Keratinocyte (primary cell): ENCODE measurements around the gene KIF21B. TPM values are rescaled to one million over a fixed set of nuclear protein-coding genes. Genes with fewer than 3 reads are reported as not detected.

Experiments
- DNase-seq: peaks from one replicate; pipeline ENCODE4 v3.0.0-alpha.2; 2011; ENCODE audit warnings: low read depth, missing footprints, low spot score
- FAIRE-seq: peaks from 2 replicates; lab custom pipeline; 2011; peaks lifted over from hg19 to GRCh38; lab: Jason Lieb, UNC
- H2AFZ ChIP-seq: 2 replicates; pipeline ENCODE4 v1.6.0; 2012; ENCODE audit warnings: low read length, control low read depth, inconsistent platforms; ENCODE audit not compliant: control insufficient read depth
- H3K27ac ChIP-seq: 2 replicates; pipeline ENCODE4 v1.5.1; 2011; ENCODE audit warnings: low read length; ENCODE audit not compliant: control insufficient read depth, insufficient read depth
- H3K27me3 ChIP-seq: 3 replicates; pipeline ENCODE4 v1.6.0; 2011; ENCODE audit warnings: low read length; ENCODE audit not compliant: control insufficient read depth, insufficient read depth; ENCODE audit errors: extremely low read depth
- H3K36me3 ChIP-seq, 2 experiments: 2 replicates in 1 of 2; 3 replicates in 1 of 2; pipeline ENCODE4 v1.5.1; 2011; ENCODE audit warnings: low read length in 2 of 2, mild to moderate bottlenecking in 1 of 2; ENCODE audit not compliant: control insufficient read depth in 2 of 2, insufficient read depth in 2 of 2; ENCODE audit errors: extremely low read depth in 1 of 2
- H3K4me1 ChIP-seq: 3 replicates; pipeline ENCODE4 v1.5.1; 2011; ENCODE audit warnings: low read length; ENCODE audit not compliant: control insufficient read depth, insufficient read depth; ENCODE audit errors: extremely low read depth
- H3K4me2 ChIP-seq: 3 replicates; pipeline ENCODE4 v1.6.0; 2011; ENCODE audit warnings: low read depth, low read length; ENCODE audit not compliant: control insufficient read depth, insufficient read depth; ENCODE audit errors: extremely low read depth
- H3K4me3 ChIP-seq, 3 experiments: fragments of 200-600 bp in 1 of 3; sonication (generic) in 1 of 3; 2 replicates in 2 of 3; 3 replicates in 1 of 3; pipeline ENCODE4 v1.5.1; 2011 to 2016; ENCODE audit warnings: low read length in 3 of 3, mild to moderate bottlenecking in 3 of 3, control low read depth in 2 of 3, inconsistent platforms in 1 of 3, low read depth in 1 of 3, mixed read lengths in 1 of 3, mixed run types in 1 of 3, moderate library complexity in 1 of 3; ENCODE audit not compliant: control insufficient read depth in 2 of 3, insufficient read depth in 2 of 3; ENCODE audit errors: extremely low read depth in 1 of 3
- H3K79me2 ChIP-seq: 2 replicates; pipeline ENCODE4 v1.6.0; 2012; ENCODE audit warnings: low read length; ENCODE audit not compliant: control insufficient read depth, insufficient read depth
- H3K9ac ChIP-seq: 3 replicates; pipeline ENCODE4 v1.6.0; 2011; ENCODE audit warnings: low read length; ENCODE audit not compliant: control insufficient read depth, insufficient read depth; ENCODE audit errors: extremely low read depth
- H3K9me1 ChIP-seq: 3 replicates; pipeline ENCODE4 v1.6.0; 2011; ENCODE audit warnings: low read length; ENCODE audit not compliant: control insufficient read depth, insufficient read depth; ENCODE audit errors: extremely low read depth
- H3K9me3 ChIP-seq: 2 replicates; pipeline ENCODE4 v1.5.1; 2012; ENCODE audit warnings: low read depth, low read length; ENCODE audit not compliant: control insufficient read depth
- H4K20me1 ChIP-seq: 3 replicates; pipeline ENCODE4 v1.6.0; 2011; ENCODE audit warnings: low read length; ENCODE audit not compliant: control insufficient read depth, insufficient read depth; ENCODE audit errors: extremely low read depth
- CTCF ChIP-seq, 3 experiments: IDR thresholded peaks in 1 of 3; conservative IDR thresholded peaks in 1 of 3; optimal IDR thresholded peaks in 1 of 3; 2 replicates in 2 of 3; 3 replicates in 1 of 3; pipeline versions ENCODE3 to v1.5.1; 2011; ENCODE audit warnings: low read length in 3 of 3, mild to moderate bottlenecking in 3 of 3, moderate library complexity in 2 of 3, control low read depth in 1 of 3, inconsistent platforms in 1 of 3; ENCODE audit not compliant: insufficient read depth in 2 of 3; ENCODE audit errors: extremely low read depth in 1 of 3
- EZH2 ChIP-seq: IDR thresholded peaks from one replicate; pipeline ENCODE4 v1.6.1; 2012; ENCODE audit warnings: inconsistent platforms, mild to moderate bottlenecking, low read length, moderate library complexity
- dilution Hi-C: fragments of 300-500 bp; cut with MboI; formaldehyde crosslinking; loops from one replicate; pipeline ENCODE4 v1.7.0; 2020; ENCODE audit warnings: low sequenced_read_pairs; ENCODE audit not compliant: extremely low pct_ligation_motif_present
- polyA plus RNA-seq, 5 experiments: library from polyadenylated mRNA; depleted of rRNA in 3 of 5; stranded (reverse) in 3 of 5; stranded (forward) in 1 of 5; unstranded in 1 of 5; fragments of >200 nt; gene quantifications; 1 replicate in 1 of 5; 2 replicates in 3 of 5; 3 replicates in 1 of 5; pipeline versions ENCODE4 v1.2.1 to v1.2.3, GENCODE V29; 2011 to 2012; ENCODE audit warnings: missing spikeins in 2 of 5, low read depth in 1 of 5, low replicate concordance in 1 of 5

The KIF21B gene
- polyA plus RNA-seq, 1 donor (not counting 4 experiments of a cell fraction or from before 2014, with no cell fraction given), result 0.17 TPM

GRCh38 chr1:201032408-201032807 lies 8.9 kb upstream of the KIF21B start:
- FAIRE-seq (no peak), DNase-seq (no peak)
- no peak overlapping the region for H3K9ac ChIP-seq
- no peaks in the 10 kb centered on the region for H3K9me3 ChIP-seq
- peaks cover 10% of the 10 kb centered on the region for H3K27me3 ChIP-seq
- H3K27ac ChIP-seq, result no peak overlapping the region
- no peak overlapping the region for H2AFZ ChIP-seq
- H3K4me3 ChIP-seq, result no peak overlapping the region
- H3K79me2 ChIP-seq, result no peaks in the 10 kb centered on the region
- H3K36me3 ChIP-seq, result no peaks in the 10 kb centered on the region
- H3K4me2 ChIP-seq, result no peak overlapping the region
- dilution Hi-C loops, result no loop called here
- H4K20me1 ChIP-seq, result peaks cover 3% of the 10 kb centered on the region
- TF ChIP-seq EZH2 (no peak), CTCF (optimal IDR thresholded peaks at IDR 0.05 in 1 of 3, IDR thresholded peaks at IDR 0.05 in 1 of 3, conservative IDR thresholded peaks at IDR 0.05 in 1 of 3; ENCODE audit: extremely low read depth in 1 of 3, insufficient read depth in 2 of 3, low read length in 3 of 3) (no peak)
- no peaks in the 10 kb centered on the region for H3K4me1 ChIP-seq
- no peaks in the 10 kb centered on the region for H3K9me1 ChIP-seq

- DNase-seq (no peak), FAIRE-seq (no peak)
- TF ChIP-seq EZH2, result no peak
- no peak for TF ChIP-seq CTCF (optimal IDR thresholded peaks at IDR 0.05 in 1 of 3, IDR thresholded peaks at IDR 0.05 in 1 of 3, conservative IDR thresholded peaks at IDR 0.05 in 1 of 3; ENCODE audit: extremely low read depth in 1 of 3, insufficient read depth in 2 of 3, low read length in 3 of 3)
- H3K27ac ChIP-seq, result no peak overlapping the region
- H3K9me3 ChIP-seq, result no peaks in the 10 kb centered on the region
- no peaks in the 10 kb centered on the region for H3K36me3 ChIP-seq
- H3K4me1 ChIP-seq, result no peaks in the 10 kb centered on the region
- no peaks in the 10 kb centered on the region for H3K9me1 ChIP-seq
- peaks cover 4% of the 10 kb centered on the region for H3K27me3 ChIP-seq
- no peak overlapping the region for H3K9ac ChIP-seq
- H2AFZ ChIP-seq, result no peak overlapping the region
- no peaks in the 10 kb centered on the region for H3K79me2 ChIP-seq
- H3K4me3 ChIP-seq, result no peak overlapping the region
- no peaks in the 10 kb centered on the region for H4K20me1 ChIP-seq
- H3K4me2 ChIP-seq, result no peak overlapping the region
- dilution Hi-C loops, result no loop called here
Measured at GRCh38 chr1:201028461-201028889, 5.0 kb upstream of the KIF21B start.
